ENCODE data around the gene MYADML2.

The MYADML2 gene

GRCh38 chr17:81934850-81935708 is 12.0 kb downstream of the MYADML2 start:
- DNase-seq = no peak

GRCh38 chr17:81934098-81934757 is 12.8 kb downstream of the MYADML2 start:
- no peak for DNase-seq

- no peak for DNase-seq
Observed at GRCh38 chr17:81933178-81933699, 13.8 kb downstream of the MYADML2 start.

- no peak for DNase-seq
Observed at GRCh38 chr17:81932333-81932983, 14.6 kb downstream of the MYADML2 start.

GRCh38 chr17:81931557-81932332 is 15.3 kb downstream of the MYADML2 start:
- no peak for DNase-seq

- DNase-seq = no peak
Observed at GRCh38 chr17:81931189-81931556, 15.9 kb downstream of the MYADML2 start.

GRCh38 chr17:81930142-81931125 is 16.6 kb downstream of the MYADML2 start:
- no peak for DNase-seq

GRCh38 chr17:81929253-81930141 is 17.5 kb downstream of the MYADML2 start:
- DNase-seq = no peak

- DNase-seq = no peak
Observed at GRCh38 chr17:81928544-81929252, 18.3 kb downstream of the MYADML2 start.

GRCh38 chr17:81927653-81928543 is 19.1 kb downstream of the MYADML2 start, which contains the start of gene MAFG:
Gene MAFG, minus strand, starts transcription at chr17:81927735. Its CDS starts 4,550 bp downstream, at chr17:81923185.
- peak; percentile 79 for DNase-seq

- no peak for DNase-seq
Observed at GRCh38 chr17:81927152-81927652, 19.8 kb downstream of the MYADML2 start.

- DNase-seq = peak; percentile 57
Observed at GRCh38 chr17:81926451-81927151, 20.4 kb downstream of the MYADML2 start.

- no peak for DNase-seq
Observed at GRCh38 chr17:81925860-81926450, 21.1 kb downstream of the MYADML2 start.

GRCh38 chr17:81924557-81925532 is 22.2 kb downstream of the MYADML2 start:
- no peak for DNase-seq

- peak; percentile 30 for DNase-seq
Observed at GRCh38 chr17:81923302-81924260, 23.5 kb downstream of the MYADML2 start.
